Subcutaneous adipose tissue (tissue), 4 donors: ENCODE data around the gene EYS. TPM values are rescaled to one million over a fixed set of nuclear protein-coding genes. Genes with fewer than 3 reads are reported as not detected.

Experiments used
- CTCF ChIP-seq: fragments of 450-650 bp; IDR thresholded peaks from one replicate; pipeline ENCODE4 v1.5.1; 2016; ENCODE audit warnings: low read depth, mild to moderate bottlenecking, control low read depth, antibody characterized with exemption, moderate library complexity
- total RNA-seq, 4 donors: library from RNA; depleted of rRNA; stranded (reverse); fragments of >200 nt; gene quantifications; one replicate each; pipeline ENCODE4 v1.1.0, GENCODE V29; 2016

Gene EYS
- total RNA-seq, 4 donors from 2014 or later: 0.17 to 3.8 (median 0.82) TPM

GRCh38 chr6:63975699-63976098 is 1731.3 kb downstream of the EYS start:
- no peak for TF ChIP-seq CTCF

- TF ChIP-seq CTCF: no peak
Observed at GRCh38 chr6:63968650-63969049, 1738.4 kb downstream of the EYS start.

GRCh38 chr6:63964366-63964765 is 1742.7 kb downstream of the EYS start:
- no peak for TF ChIP-seq CTCF

GRCh38 chr6:63963769-63964315 is 1743.2 kb downstream of the EYS start:
- TF ChIP-seq CTCF: no peak

GRCh38 chr6:63947792-63948529 is 1759.1 kb downstream of the EYS start:
- TF ChIP-seq CTCF: no peak

GRCh38 chr6:63945987-63946386 is 1761.0 kb downstream of the EYS start:
- no peak for TF ChIP-seq CTCF

- no peak for TF ChIP-seq CTCF
Observed at GRCh38 chr6:63943826-63944225, 1763.2 kb downstream of the EYS start.
